Measurements from ENCODE around the gene LRRTM4. TPM values are rescaled to one million over a fixed set of nuclear protein-coding genes. Genes with fewer than 3 reads are reported as not detected.

LRRTM4 gene
- polyA plus RNA-seq, 1 experiment: not detected

DNA sequence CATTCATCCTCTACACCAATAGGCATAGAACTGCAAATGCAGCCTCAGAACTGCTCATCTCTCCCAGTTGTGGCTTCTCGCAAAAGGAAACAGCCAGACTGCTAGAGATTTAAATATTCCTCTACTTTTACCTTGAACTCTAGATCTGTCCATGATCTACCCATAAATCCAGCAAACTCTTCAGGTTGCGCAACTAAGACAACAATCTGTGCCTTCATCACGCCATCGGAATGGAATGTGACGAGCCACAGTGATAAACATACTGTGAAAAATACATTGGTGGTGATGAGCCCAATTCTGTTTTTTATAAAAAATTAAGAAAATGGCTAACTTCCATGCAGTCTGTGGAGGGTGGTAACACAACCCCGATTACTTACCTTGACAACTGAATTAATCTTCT, 626.7 kb downstream of the LRRTM4 start:
- Histone ChIP-seq H3K27me3 (ENCODE audit: control insufficient read depth, insufficient read depth, low read length) (no peaks in the 10 kb centered on the region), H3K4me3 (ENCODE audit: low read depth, low read length) (no peak overlapping the region), H3K36me3 (ENCODE audit: control insufficient read depth, insufficient read depth, low read length) (no peaks in the 10 kb centered on the region)
- POLR2A ChIA-PET: no interaction called here
- CTCF ChIA-PET: no interaction called here
- no peak for DNase-seq (ENCODE audit: low read depth)
- TF ChIP-seq, protein P1, sequence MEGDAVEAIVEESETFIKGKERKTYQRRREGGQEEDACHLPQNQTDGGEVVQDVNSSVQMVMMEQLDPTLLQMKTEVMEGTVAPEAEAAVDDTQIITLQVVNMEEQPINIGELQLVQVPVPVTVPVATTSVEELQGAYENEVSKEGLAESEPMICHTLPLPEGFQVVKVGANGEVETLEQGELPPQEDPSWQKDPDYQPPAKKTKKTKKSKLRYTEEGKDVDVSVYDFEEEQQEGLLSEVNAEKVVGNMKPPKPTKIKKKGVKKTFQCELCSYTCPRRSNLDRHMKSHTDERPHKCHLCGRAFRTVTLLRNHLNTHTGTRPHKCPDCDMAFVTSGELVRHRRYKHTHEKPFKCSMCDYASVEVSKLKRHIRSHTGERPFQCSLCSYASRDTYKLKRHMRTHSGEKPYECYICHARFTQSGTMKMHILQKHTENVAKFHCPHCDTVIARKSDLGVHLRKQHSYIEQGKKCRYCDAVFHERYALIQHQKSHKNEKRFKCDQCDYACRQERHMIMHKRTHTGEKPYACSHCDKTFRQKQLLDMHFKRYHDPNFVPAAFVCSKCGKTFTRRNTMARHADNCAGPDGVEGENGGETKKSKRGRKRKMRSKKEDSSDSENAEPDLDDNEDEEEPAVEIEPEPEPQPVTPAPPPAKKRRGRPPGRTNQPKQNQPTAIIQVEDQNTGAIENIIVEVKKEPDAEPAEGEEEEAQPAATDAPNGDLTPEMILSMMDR (IDR thresholded peaks at IDR 0.05; ENCODE audit: insufficient read depth, low read depth, low read length): no peak

GRCh38 chr2:76870581-76870980, 651.6 kb downstream of the LRRTM4 start:
- POLR2A ChIA-PET: no interaction called here
- CTCF ChIA-PET: no interaction called here
- H3K4me3 ChIP-seq (ENCODE audit: low read depth, low read length): no peak overlapping the region
- no peaks in the 10 kb centered on the region for H3K27me3 ChIP-seq (ENCODE audit: control insufficient read depth, insufficient read depth, low read length)
- TF ChIP-seq, protein P1 (IDR thresholded peaks at IDR 0.05; ENCODE audit: insufficient read depth, low read depth, low read length): no peak
- DNase-seq (ENCODE audit: low read depth): no peak
- H3K36me3 ChIP-seq (ENCODE audit: control insufficient read depth, insufficient read depth, low read length): no peaks in the 10 kb centered on the region

DNA sequence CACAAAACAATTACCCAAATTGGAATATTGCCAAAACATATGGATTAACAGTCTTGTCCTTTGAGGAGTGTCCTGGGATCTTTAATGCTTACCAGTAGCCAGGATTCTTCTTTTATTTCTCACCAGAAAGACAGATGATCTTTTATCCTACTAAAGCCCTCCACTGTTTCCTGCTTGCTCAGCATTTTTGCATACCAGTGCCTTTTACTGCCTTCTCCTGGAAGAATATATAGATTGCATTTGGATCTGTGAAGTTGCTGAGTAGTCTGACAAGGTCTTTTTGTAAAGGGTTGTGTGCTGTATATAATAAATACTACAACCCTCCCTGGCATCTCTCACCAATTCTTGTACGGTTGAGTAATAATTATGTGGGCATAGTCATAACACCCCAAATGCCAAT, 652.2 kb downstream of the LRRTM4 start:
- no peak for DNase-seq (ENCODE audit: low read depth)
- ChIA-PET POLR2A (no interaction called here), CTCF (no interaction called here)
- Histone ChIP-seq H3K36me3 (ENCODE audit: control insufficient read depth, insufficient read depth, low read length) (no peaks in the 10 kb centered on the region), H3K4me3 (ENCODE audit: low read depth, low read length) (no peak overlapping the region), H3K27me3 (ENCODE audit: control insufficient read depth, insufficient read depth, low read length) (no peaks in the 10 kb centered on the region)
- TF ChIP-seq, protein P1 (IDR thresholded peaks at IDR 0.05; ENCODE audit: insufficient read depth, low read depth, low read length): no peak

DNA sequence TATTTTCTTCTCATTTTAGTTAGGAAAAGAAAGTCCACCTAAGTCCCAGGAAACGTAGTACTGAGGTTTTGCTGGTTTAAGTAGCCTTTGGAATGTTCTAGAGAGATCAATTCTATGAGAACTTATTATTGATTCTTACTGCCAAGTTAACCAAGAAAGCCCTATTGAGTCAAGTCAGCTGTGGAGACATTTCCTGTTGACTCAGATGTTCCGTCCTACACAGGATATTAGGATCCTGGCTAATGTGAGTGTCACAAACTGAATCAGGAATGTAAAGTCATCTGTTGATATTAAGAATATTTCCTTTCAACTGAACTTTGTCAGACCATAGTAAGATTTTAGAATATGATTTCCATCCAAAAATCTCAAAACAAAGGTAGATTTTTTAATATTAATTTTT, 654.3 kb downstream of the LRRTM4 start:
- ChIA-PET POLR2A (no interaction called here), CTCF (no interaction called here)
- no peak overlapping the region for H3K4me3 ChIP-seq (ENCODE audit: low read depth, low read length)
- no peak for DNase-seq (ENCODE audit: low read depth)
- TF ChIP-seq, protein P1 (IDR thresholded peaks at IDR 0.05; ENCODE audit: insufficient read depth, low read depth, low read length): no peak
- H3K27me3 ChIP-seq (ENCODE audit: control insufficient read depth, insufficient read depth, low read length): no peaks in the 10 kb centered on the region
- no peaks in the 10 kb centered on the region for H3K36me3 ChIP-seq (ENCODE audit: control insufficient read depth, insufficient read depth, low read length)

DNA sequence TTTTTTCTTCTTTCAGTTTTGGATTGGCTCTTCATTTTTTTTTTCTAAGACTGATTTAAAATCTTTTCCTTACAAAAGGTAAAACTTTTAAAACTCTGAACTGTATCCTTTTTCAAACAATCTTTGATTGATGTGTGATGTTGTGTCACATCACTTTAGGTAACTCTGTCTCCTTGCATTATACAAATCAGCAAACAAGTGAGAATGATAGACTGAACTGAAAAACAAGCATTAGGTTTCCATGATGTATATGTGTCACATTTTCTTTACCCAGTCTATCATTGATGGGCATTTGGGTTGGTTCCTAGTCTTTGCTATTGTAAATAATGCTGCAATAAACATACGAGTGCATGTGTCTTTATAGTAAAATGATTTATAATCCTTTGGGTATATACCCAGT, 655.7 kb downstream of the LRRTM4 start:
- ChIA-PET POLR2A (no interaction called here), CTCF (no interaction called here)
- TF ChIP-seq, protein P1 (IDR thresholded peaks at IDR 0.05; ENCODE audit: insufficient read depth, low read depth, low read length): no peak
- Histone ChIP-seq H3K36me3 (ENCODE audit: control insufficient read depth, insufficient read depth, low read length) (no peaks in the 10 kb centered on the region), H3K27me3 (ENCODE audit: control insufficient read depth, insufficient read depth, low read length) (no peaks in the 10 kb centered on the region), H3K4me3 (ENCODE audit: low read depth, low read length) (no peak overlapping the region)
- DNase-seq (ENCODE audit: low read depth): no peak

Measured in BJ (cell line).